IPS DF 4.7 (cell line): Measurements from ENCODE around the gene VCX3A.
"Not testable (repeated sequence)": the region's sequence is repeated elsewhere in the genome, so short reads cannot be mapped to it uniquely, and the experiment has no call there.

Source experiments
- DNase-seq: peaks from one replicate; pipeline ENCODE4 v3.0.0-alpha.2; 2013; ENCODE audit warnings: low spot score; ENCODE audit errors: extremely low read depth

The VCX3A gene

GRCh38 chrX:6535018-6535417, at the start of gene VCX3A:
VCX3A (minus strand) TSS chrX:6535118; CDS start chrX:6534497, 621 bp downstream.
- not testable (repeated sequence) for DNase-seq

GRCh38 chrX:6574762-6575161, 39.8 kb upstream of the VCX3A start:
- no peak for DNase-seq

- DNase-seq, result no peak
Measured at GRCh38 chrX:6568031-6568430, 33.1 kb upstream of the VCX3A start.

DNA sequence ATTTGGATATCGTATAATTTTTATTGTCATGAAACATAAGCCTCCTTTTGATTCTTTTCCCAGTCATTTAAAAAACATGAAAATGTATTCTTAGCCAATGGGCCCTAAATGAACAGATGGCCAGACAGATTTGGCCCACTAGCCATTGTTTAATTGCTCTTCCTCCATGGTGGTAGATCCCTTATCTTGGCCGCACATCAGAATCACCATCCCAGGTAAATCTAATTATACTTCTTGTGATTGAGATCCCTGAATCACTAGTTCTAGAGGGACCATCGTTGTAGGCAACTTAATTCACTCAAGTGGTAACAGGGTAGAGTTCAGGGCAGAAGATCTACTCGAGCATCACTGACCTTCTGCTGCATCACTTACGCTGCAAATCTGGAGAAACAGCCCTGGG, 24.1 kb upstream of the VCX3A start:
- no peak for DNase-seq

DNA sequence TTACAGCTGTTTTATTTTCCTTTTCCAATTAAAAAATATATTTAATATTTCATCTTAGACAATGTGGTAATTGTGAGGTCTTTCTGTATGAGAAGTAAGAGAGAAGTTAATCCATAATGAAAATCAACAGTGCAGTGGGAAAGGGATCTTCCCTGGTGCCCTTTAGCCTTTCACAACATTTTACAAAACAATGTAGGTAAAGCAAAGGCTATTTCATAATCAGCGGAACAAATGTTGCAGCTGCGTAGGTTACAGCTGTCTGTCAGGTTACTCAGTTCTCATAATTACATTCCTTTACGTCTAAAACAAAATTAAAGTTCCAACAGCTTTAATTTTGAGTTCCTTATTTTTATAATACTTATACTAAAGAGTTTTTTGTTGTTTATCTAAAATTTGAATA, 22.8 kb upstream of the VCX3A start:
- DNase-seq, result no peak

DNA sequence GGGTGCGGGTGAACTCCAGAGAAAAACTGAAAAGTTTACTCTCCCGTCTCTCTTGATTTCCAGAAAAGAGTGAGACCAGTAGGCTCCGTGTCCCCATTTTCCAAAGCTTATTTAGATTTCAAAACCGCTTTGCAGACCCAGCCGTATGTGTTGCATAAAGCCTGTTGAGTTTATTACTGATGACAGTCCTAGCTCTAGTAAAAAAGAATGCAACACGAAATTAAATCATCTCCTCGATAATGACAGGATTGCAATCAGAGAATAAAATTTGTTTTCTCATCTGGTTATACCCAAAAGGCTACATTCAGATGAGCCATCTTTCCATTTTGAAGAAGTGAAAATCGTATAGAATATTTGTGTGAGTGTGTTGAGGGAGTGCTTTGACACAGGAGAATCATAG, 16.1 kb upstream of the VCX3A start:
- DNase-seq, result no peak

- DNase-seq, result no peak
Measured at GRCh38 chrX:6545712-6546111, 10.8 kb upstream of the VCX3A start.

DNA sequence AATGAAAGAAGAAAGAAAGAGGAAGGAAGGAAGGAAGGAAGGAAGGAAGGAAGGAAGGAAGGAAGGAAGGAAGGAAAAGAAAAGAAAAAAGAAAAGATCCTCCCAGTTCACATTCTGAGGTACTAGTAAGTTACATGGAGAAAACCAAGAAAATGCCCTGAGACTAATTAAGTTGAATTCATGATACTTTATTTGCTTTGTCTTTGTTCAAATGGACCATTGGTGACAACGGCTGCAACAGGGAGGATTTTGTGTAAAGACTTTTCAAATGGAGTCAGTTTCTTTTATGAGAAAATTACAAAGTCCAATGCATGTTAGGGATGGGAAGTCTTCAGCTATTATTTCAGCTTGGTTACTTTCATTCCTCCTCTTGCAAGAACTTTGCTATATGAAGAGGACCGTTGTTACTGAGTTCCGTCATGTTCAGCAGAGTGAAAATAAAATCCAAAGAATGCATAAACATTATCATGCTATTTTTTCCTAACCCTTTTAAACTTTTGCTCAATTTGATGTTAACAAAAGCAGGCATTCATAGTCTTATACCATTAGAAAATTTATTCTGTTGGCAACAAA, 8.3 kb downstream of the VCX3A start:
- DNase-seq, result no peak

DNA sequence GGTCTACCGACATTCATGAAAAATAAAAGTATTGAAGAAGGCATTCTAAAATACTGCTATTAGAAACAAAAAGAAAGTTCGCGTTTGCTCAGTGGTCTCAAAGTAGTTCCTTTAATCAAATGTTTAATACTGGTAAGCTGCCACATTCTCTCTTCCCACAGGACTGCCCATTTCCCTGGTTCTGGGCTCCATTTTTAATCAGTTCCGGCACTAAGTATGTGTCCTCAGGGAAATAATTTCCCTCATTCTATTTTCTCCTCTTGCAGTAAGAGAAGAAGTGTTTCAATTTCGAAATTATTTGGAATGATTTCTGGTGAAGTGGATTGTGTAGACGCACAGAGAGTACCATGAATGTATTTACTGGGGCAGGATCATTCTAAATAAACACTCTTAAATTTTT, 17.5 kb downstream of the VCX3A start:
- no peak for DNase-seq

DNA sequence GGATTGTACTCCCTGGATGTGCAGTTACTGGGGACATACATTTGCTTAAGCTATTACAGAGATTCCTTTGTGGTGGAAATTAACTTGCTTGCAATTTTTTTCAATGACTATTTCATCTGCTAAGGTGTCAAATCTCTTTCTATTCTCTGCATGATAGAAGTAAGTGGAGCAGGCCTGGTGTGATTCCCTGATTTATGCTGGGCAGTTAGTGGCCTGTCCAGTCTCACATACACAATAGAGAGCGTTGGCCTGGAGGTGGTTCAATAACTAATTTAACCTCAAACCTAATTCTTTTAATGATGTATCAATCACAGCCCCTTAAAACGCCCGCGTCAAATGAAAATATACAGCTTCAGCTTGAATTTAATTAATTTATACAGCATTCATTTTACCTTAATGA, 28.5 kb downstream of the VCX3A start:
- no peak for DNase-seq

DNA sequence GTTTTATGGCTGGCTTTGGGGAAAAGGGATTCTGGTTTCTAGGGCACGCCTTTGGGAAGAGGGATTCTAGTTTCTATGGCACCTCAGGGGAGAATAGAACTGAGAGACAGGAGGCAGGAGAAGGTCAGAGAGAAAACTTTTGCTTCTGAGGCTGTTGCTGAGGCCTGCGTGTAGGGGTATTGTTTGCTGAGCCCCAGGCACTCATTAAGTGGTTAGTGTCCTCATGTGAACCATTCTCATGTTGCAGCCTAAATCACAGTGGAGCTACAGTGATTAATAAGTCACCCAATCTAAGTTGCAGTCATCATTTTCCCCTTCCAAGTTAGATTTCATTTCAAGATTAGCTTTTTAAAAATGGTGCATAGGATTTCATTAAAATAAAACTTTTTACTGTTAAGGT, 29.0 kb downstream of the VCX3A start:
- DNase-seq, result no peak

DNA sequence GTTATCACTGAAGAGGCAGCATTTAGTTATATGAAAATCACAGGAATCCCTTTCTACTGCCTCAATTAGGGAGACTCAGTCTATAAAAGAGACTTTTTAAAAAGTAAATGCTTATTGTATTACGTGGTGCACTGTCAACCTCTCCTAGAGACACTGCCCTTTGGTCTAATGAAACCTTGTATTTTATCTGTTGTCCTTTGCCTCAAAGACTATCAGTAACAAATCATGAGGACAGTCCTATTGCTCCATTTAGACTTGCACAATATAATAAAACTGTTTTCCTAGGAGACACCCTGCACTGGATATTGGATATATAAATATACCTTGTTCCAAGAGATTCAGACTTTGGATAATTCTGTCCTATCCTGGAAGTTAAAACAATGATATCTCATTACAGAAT, 34.2 kb downstream of the VCX3A start:
- no peak for DNase-seq

DNA sequence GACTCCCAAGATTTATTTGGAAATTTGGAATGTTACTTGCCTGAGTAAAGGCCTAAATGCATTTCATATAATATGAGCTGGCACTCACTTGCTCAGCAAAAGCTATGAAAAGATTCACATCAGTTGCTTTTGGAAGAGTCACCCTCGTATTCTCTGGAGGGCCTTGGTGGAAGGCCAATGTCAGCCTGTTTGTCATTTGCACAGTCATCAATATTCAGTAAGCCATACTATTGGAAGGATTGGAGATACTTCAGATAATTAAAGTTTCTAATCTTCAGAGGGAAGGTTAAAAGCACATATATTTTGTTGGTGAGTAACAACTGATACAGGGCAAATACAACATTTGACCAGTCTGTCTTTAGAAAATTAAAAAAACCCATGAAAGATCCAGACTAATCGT, 36.6 kb downstream of the VCX3A start:
- no peak for DNase-seq
